Epithelial cell of esophagus (primary cell): ENCODE results near the gene LGR6.

Source experiments
- DNase-seq: peaks from one replicate; pipeline ENCODE4 v3.0.0; 2010; ENCODE audit warnings: low read depth
- H3K4me3 ChIP-seq: 2 replicates; pipeline ENCODE4 v1.5.1; 2011; ENCODE audit warnings: mild to moderate bottlenecking, low read length, control low read depth
- CTCF ChIP-seq: IDR thresholded peaks from 2 replicates; pipeline ENCODE4 v1.5.1; 2011; ENCODE audit warnings: low read depth, mild to moderate bottlenecking, low read length, control low read depth, inconsistent platforms; ENCODE audit not compliant: insufficient read depth; ENCODE audit errors: missing control alignments

Gene LGR6

GRCh38 chr1:202210969-202211368 lies 17.4 kb downstream of the LGR6 start:
- H3K4me3 ChIP-seq = no peak overlapping the region
- no peak for TF ChIP-seq CTCF
- DNase-seq = no peak

GRCh38 chr1:202212787-202213186 lies 19.2 kb downstream of the LGR6 start:
- TF ChIP-seq CTCF = no peak
- no peak for DNase-seq
- no peak overlapping the region for H3K4me3 ChIP-seq

GRCh38 chr1:202213361-202214088 lies 19.9 kb downstream of the LGR6 start:
- H3K4me3 ChIP-seq = peak overlapping the region; percentile 25
- peak; percentile 17 for TF ChIP-seq CTCF
- DNase-seq = peak; percentile 34

DNA sequence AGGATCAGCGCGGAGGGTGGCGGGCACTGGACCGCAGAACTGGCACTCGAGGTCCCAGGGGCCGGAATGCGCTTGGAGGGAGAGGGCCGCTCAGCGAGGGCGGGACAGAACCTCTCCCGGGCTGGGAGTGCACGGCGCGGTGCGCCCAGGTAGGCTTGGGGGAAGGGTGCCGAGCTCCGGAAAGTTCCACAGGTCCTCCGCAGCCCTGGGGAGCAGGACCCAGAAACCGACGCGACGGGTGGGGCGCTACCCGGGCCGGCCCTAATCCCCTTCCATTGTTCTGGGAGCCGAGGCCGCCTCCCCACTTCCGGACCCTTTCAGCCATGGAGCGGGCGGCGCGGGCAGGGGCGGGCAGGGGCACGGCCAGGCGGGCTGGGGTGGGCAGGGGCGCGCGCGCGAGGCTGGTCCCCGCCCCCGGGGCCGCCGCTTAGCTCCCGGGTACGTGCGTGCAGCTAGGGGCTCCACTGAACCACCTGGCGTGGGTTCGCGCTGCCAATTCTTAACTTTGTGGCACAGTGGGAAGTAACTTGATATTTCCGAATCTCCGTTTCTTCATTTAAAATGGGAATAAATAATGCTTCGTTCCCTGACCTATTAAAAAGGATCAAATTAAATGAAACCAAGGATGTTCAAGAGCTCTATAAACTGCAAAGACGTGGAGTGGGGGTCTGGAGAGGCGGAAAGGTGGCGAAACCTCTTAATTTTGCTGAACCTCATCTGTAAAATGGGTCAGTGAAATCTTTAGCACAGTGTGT lies 20.7 kb downstream of the LGR6 start:
- DNase-seq = no peak
- H3K4me3 ChIP-seq = peak overlapping the region; percentile 25
- TF ChIP-seq CTCF = no peak

DNA sequence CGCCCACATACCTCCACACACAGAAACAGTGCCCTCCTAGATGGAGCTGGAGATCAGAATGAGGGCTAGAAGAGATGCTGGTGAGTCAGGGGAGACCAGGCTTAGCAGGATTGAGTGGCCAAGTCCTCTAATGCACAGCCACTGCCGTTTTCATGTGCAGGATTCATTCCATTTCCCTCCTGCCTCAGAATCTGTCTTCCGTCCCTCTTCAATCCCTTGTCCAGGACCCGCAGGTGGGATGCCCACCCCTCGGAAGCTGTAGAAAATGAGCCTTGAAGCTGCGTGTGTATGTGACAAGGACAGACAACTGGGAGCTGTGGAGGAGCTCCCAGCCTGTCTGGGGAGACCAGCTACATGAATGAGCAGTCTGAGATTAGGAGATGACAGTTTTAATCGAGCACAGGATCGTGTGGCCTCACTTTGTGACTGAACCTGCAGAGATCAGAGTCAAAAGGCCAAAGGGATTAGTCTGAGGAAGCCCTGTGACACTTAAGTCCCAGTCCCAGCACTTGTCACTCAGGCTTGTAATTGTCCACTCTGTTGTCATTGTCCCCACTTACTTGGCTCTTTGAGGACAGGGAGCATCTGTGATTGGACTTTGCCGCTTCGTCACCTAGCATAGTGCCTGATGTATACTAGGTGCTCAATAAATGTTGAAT lies 22.0 kb downstream of the LGR6 start:
- H3K4me3 ChIP-seq = no peak overlapping the region
- TF ChIP-seq CTCF = no peak
- DNase-seq = no peak

- H3K4me3 ChIP-seq = no peak overlapping the region
- peak; percentile 26 for DNase-seq
- no peak for TF ChIP-seq CTCF
Measured at GRCh38 chr1:202216691-202217090, 23.1 kb downstream of the LGR6 start.

DNA sequence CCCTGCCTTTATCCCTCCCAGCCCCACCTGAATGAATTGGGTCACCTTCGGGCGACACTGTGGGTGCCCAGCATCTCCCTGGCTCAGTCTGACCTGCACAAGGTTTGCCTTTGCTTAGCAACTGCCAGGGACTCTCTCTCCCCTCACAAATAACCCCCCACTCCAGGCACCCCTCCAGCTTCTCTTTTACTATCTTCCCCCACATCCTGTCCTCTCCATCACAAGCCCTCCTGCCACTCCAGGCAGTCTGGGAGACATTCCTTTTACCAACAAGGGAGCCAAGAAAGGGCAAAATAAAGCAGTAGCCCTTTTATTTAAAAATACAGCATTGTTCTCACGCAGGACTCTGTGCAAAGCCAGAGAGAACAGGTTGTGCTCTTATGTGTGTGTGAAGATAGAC lies 23.9 kb downstream of the LGR6 start:
- DNase-seq = no peak
- TF ChIP-seq CTCF = no peak
- H3K4me3 ChIP-seq = no peak overlapping the region
